HG03575 (cell line): ENCODE data around the gene CACNG6.

Experiments
- ATAC-seq: cut with Tn5 transposase; IDR thresholded peaks from one replicate; pipeline ENCODE4 v1.9.1; 2021; ENCODE audit not compliant: unreplicated experiment, insufficient number of reproducible peaks, low FRiP score; ENCODE audit errors: extremely low read depth

Gene CACNG6

GRCh38 chr19:53992815-53993214, 1.4 kb downstream of the CACNG6 start:
- no peak for ATAC-seq

GRCh38 chr19:53993448-53993847, 2.0 kb downstream of the CACNG6 start:
- ATAC-seq, result no peak

DNA sequence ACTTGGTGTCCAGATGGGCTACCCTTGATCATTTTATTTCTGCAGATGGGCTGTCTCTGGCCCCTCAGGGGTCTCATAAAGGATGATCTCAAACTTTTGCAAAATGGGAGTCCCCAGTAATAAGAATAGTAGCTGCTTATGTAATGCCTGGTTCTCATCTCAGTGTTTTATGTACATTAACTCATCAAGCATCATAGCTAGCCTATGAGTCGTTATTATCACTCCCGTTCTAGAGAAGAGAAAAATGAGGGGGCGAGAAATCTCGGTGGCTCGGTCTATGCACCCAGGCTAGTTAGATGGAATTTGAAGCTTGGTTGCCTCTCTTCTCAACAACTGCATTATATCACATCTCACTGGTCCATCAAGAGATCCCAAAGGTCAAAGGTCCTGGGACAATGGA, 3.4 kb downstream of the CACNG6 start:
- no peak for ATAC-seq

- no peak for ATAC-seq
Measured at GRCh38 chr19:53998223-53998622, 6.8 kb downstream of the CACNG6 start.

- ATAC-seq, result no peak
Measured at GRCh38 chr19:53999694-54000093, 8.3 kb downstream of the CACNG6 start.

GRCh38 chr19:54001496-54001895, 10.1 kb downstream of the CACNG6 start:
- no peak for ATAC-seq

DNA sequence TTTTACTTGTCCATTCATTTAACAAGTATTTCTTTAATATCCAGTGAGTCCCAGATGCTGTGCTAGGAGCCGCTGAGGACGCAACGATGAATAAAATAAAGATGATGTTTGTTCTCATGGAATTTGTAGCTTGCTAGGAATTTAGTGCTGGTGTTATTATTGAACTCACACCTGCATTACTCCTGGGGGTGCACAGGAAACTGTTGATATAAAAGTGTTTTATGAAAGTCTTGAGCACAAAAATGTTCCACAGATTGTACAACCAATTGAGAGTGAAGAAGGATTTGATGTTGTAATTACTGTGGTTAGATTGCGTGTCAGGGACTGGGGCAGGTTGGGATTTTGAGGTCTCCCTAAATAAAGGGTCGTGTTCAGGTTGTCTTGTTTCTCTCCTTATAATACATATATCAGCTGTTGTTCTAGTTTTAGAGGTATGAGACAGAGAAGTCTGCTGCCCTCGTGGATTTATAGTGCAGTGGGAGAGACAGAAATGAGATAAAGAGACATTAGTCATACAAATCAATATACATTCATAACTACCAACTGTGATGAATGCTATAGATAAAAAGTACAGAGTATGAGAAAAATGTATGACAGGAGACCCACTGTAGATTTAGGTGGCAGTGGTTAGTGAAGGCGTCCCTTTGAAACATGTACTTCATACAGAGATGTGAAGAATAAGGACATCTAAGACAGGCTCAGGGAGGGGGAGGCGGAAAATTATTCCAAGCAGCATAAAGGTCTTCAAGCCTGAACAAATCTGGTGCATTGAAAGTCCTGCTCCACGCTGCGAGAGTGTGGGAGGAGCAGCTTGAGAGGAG, 11.3 kb downstream of the CACNG6 start:
- ATAC-seq, result no peak

- no peak for ATAC-seq
Measured at GRCh38 chr19:54009440-54009839, 18.0 kb downstream of the CACNG6 start.

- no peak for ATAC-seq
Measured at GRCh38 chr19:54010474-54010873, 19.0 kb downstream of the CACNG6 start.

GRCh38 chr19:54011507-54012211, 20.2 kb downstream of the CACNG6 start:
- ATAC-seq, result no peak

GRCh38 chr19:54013866-54014265, 22.4 kb downstream of the CACNG6 start:
- no peak for ATAC-seq

GRCh38 chr19:54014920-54015560, 23.6 kb downstream of the CACNG6 start:
- ATAC-seq, result no peak

DNA sequence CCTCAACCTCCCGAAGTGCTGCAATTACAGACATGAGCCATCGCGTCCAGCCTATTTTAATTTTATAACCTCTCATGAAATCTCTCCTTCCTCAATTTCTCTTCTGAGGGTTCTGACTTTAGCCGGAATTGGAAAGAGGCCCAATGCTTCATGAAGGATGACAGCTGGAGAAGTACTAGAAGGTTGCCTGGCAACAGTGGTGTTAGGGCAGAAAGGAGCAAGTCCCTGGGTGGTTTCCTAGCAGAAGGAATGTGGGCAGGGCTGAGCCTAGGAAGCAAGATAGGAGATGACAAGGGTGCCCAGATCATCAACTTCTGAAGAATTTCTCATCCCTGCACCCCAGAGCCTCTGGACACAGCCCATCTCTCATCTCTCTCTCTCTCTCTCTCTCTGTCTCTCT, 25.8 kb downstream of the CACNG6 start:
- no peak for ATAC-seq

GRCh38 chr19:54021363-54021762, 29.9 kb downstream of the CACNG6 start:
- ATAC-seq, result no peak

- no peak for ATAC-seq
Measured at GRCh38 chr19:54021932-54022331, 30.5 kb downstream of the CACNG6 start.

GRCh38 chr19:54023191-54023590, 31.8 kb downstream of the CACNG6 start:
- no peak for ATAC-seq

- ATAC-seq, result no peak
Measured at GRCh38 chr19:54024660-54025059, 33.2 kb downstream of the CACNG6 start.

DNA sequence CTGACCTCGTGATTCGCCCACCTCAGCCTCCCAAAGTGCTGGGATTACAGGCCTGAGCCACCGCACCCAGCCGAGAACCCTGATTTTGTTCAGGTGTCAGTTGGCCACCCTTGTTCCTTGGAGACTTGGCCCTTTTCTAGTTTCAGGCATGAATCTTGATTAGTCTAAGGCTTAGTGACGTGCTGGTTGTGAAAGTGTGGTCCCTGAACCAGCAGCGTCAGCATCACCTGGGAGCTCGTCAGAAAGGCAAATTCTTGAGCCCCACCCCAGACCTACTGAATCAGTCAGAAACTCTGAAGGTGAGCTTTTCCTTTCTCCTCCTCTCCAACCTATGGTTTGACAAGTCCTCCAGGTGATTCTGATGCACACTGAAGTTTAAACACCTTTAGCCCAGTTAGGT, 35.2 kb downstream of the CACNG6 start:
- ATAC-seq, result no peak

DNA sequence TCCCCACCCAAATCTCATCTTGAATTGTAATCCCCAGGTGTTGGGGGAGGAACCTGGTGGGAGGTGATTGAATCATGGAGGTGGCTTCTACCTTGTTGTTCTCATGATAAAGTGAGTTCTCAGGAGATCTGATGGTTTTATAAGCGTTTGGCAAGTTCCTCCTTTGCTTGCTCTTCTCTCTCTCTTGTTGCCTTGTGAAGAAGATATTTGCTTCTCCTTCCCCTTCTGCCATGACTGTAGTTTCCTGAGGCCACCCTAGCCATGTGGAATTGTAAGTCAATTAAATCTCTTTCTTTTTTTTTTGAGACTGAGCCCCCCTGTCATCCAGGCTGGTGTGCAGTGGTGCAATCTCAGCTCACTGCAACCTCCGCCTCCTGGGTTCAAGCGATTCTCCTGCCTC, 37.9 kb downstream of the CACNG6 start:
- no peak for ATAC-seq

GRCh38 chr19:54029930-54030490, 38.6 kb downstream of the CACNG6 start:
- no peak for ATAC-seq
